ENCODE results near the gene TMEM147.
A peak's percentile ranks its signal among the peaks of the same experiment; 100 is the strongest.
"Not testable (repeated sequence)": the region's sequence is repeated elsewhere in the genome, so short reads cannot be mapped to it uniquely, and the experiment has no call there.

TMEM147 gene

DNA sequence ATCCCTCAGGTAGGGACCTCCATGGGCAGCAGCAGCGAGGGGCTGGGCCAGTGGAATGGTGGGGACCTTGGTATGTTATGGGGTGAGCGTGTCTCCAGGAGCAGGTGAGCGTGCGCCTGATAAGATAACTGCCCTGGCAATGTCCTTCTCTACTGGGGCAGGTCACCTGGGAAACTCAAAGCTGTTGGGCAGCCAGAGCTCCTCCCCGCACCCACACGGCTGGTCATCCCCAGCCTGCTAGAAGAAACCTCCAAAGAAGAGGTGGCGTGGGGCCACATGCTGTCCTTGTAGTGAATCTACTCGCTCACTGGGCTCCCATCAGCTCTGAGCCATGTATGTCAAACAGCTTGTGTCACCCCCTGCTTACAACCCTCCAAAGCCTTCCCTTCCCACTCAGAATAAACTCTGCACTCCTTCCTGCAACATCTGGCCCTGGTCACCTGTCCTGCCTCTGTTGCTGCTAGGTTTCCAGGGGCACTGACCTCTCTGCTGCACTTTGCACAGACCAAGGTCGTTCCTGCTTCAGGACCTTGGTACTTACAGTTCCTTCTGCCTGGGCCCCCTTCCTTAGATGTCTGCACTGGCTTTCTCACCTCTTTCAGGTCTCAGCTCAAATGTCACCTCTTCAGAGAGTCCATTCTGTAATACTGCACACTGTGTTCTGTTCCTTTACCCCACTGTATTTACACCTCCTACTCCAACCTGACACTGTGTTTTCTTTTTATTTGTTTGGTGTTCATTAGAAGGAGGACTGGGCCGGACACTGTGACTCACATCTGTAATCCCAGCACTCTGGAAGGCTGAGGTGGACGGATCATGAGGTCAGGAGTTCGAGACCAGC is 19.8 kb downstream of the TMEM147 start:
- DNase-seq: no peak

DNA sequence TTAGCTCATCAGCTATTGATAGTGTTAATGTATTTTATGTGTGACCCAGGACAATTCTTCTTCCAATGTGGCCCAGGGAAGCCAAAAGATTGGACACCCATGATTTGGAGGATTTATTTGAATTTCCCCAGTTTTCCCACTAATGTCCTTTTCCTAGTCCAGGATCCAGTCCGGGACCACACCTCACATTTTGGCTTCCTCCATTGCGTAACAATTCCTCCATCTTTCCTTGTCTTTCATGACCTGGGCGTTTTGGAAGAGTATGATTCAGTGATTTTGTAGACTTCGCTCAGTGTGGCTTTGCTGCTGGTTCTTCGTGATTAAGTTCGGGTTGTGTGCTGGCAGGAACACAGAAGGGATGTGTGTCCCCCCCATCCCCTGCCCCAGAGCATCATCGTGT is 21.3 kb downstream of the TMEM147 start:
- no peak for DNase-seq

DNA sequence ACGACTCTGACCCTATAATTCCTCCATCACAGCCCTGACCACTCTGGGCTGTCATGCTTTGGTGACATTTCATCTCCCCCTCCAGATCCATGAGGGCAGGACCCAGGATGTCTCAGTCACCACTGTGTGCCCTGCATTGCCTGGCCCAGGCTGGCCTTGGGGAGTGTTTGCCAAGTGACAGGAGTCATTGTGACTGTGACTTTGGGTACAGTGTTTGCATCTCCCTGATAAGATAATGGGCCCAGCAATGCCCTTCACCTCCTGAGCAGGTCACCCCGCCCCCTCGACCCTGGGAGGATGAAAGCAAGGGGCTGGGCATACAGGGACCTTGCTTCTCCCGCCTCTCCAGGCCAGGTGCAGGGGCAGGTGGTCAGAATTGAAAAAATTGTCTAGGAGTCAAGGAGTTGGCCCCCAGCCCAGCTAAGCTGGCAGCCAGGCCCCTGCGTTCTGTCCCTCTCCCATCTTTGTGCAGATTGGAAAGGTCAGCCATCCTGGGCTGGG is 23.9 kb downstream of the TMEM147 start:
- DNase-seq: no peak

DNA sequence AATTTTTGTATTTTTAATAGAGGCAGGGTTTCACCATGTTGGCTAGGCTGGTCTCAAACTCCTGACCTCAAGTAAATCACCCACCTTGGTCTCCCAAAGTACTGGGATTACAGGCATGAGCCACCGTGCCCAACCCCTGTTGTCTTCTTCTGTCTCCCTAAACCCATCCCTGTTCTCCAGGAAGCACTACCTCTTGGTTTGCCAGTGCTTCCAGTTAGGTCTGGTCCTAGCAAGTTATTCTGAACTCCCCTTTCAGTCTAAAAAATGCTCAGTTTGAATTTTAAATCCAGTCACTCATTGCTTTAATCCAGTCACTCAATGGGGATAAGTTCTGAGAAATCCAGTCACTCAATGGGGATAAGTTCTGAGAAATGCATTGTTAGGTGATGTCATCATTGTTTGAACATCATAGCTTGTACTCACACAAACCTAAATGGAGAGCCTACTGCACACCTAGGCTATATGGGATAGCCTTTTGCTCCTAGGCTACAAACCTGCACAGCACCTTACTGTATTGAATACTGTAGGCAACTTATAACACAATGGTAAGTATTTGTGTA is 26.1 kb downstream of the TMEM147 start:
- DNase-seq: no peak

DNA sequence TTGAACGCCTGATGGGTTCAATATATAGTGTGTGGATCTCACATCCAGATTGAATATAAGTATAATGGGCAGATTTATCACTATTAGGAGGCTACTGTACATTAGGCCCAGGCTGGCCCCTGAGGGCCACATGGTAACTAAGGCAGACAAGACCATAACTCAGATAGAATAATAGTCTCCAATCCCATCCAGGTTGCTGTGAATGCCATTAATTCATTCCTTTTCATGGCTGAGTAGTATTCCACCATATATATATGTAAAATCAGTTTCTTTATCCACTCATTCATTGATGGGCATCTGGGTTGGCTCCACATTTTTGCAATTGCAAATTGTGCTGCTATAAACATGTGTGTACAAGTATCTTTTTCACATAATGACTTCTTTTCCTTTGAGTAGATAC is 32.5 kb downstream of the TMEM147 start:
- no peak for DNase-seq

DNA sequence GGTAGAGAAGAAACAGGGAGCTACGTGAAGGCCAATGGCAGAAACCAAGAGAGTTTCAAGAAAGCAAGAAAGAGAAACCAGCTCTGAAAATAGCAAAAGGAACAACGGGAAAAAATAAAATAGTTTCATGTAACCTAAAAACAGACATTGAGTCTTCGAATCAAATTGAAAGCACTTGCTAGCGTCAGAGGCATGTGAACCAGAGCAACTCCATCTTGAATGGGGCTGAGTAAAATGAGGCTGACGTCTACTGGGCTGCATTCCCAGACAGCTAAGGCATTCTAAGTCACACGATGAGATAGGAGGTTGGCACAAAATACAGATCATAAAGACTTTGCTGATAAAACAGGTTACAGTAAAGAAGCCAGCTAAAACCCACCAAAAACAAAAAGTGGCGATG is 33.3 kb downstream of the TMEM147 start:
- no peak for DNase-seq

DNA sequence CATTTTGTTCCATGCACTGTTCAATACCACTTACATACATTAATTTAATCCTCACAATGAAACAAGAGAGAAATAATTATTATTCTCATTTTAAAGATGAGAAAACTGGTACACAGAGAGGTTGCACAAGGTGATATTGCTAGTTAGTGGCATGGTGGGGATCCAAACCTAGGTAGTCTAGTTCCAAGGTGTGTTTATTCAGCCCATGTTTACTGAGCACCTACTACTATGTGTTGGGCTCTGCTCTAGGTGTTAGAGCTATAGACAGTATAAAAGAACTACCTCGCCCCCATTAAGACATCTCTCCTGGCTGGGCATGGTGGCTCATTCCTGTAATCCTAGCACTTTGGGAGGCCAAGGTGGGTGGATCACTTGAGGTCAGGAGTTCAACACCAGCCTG is 37.3 kb downstream of the TMEM147 start:
- DNase-seq: no peak

DNA sequence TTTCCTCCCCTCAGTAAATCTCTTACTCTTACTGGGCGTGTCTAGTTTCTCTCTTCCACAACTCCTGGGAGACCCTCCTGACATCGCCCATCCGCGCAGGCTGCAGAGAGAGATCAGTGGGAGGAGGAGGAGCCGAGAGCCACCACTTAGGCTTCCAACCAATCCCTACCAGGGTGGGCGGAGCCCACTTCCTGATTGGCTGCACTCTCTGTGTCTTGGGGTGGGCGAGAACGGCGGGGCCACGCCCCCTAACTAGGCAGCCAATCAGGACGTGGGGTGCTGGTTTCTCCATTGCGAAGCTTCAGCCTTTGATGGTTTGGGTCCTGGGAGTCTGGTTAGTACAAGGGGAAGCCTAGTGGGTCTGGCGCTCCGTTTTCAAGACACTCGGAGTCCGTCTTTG is 40.4 kb downstream of the TMEM147 start, which contains the start of gene PMIS2:
Gene PMIS2 (plus strand): TSS at position 326 of the 400 bp plus-strand sequence. CDS start 87 bp downstream, outside the sequence.
- peak in 1 of 2 experiments; percentile 4 for DNase-seq

DNA sequence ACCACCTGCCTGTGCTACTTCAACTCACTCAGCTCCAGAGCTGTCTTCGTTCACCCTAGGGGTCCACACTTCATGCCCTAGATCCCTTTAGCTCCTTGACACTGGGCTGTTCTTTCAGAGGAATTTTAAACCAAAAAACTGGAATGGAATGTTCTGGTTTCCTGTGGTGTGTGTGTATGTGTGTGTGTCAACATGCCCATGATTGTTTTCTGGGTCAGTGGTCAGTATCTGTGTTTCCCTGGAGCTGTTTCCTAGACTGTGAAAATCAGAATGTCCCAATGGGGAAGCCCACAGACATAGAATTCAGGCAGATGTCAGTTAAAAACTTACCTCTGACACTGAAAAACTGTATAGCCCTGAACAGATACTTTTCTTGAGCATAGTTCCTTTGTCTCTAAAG is 41.9 kb downstream of the TMEM147 start:
- DNase-seq: no peak

DNA sequence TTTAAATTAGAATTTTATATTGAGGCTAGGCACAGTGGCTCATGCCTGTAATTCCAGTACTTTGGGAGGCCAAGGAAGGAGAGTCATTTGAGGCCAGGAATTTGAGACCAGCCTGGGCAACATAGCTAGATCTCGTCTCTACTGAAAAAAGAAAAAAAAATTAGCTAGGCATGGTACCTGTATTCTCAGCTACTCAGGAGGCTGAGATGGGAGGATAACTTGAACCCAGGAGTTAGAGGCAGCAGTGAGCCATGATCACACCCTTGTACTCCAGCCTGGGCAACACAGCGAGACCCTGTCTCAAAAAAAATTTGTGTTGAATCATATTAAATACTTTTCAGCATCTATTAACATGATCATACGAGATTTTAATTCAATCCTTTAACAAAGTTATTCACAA is 45.4 kb downstream of the TMEM147 start:
- DNase-seq: no peak

DNA sequence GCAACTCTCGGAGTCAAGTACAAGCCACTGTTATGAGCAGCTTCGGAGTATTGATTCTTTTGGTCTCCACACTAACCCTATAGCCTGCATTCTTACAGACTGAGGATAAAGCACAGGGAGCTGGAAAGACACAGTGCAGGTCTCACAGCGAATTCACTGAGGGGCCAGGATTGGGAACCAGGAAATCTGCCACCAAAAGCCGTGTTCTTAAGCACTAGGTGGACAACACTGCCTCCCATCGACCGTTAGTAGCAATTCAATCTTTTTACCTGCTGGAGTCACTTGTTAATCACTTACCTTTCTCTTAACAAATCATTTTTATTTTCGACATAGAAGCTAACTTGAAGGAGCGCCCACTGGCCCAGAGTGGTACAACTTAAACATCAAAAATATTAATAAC is 46.8 kb downstream of the TMEM147 start:
- peak in 1 of 2 experiments; percentile 11 for DNase-seq

DNA sequence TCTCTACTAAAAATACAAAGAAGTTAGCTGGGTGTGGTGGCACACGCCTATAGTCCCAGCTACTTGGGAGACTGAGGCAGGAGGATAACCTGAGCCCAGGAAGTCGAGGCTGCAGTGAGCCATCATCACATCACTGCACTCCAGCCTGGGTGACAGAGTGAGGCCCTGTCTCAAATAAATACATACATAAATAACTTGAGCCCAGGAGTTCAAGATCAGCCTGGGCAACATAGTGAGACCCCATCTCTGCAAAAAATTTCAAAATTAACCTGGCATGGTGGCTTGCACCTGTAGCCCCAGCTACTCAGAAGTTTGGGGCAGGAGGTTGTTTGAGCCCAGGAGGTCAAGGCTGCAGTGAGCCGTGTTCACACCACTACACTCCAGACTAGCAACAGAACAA is 49.6 kb downstream of the TMEM147 start:
- not testable (repeated sequence) for DNase-seq

DNA sequence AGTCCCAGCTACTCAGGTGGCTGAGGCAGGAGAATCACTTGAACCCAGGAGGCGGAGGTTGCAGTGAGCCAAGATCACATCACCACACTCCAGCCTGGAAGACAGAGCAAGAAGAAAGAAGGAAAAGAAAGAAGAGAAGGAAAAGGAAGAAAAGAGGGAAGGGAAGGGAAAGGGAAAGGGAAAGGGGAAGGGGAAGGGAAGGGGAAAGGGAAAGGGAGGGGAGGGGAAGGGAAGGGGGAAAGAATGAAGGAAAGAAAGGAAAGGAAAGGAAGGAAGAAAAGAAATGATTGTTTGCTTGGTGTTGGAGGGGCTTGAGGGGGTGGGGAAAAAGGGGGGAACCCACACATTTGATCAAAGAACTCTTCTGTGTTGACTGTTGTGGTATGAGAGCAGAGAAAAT is 50.5 kb downstream of the TMEM147 start:
- no peak for DNase-seq

DNA sequence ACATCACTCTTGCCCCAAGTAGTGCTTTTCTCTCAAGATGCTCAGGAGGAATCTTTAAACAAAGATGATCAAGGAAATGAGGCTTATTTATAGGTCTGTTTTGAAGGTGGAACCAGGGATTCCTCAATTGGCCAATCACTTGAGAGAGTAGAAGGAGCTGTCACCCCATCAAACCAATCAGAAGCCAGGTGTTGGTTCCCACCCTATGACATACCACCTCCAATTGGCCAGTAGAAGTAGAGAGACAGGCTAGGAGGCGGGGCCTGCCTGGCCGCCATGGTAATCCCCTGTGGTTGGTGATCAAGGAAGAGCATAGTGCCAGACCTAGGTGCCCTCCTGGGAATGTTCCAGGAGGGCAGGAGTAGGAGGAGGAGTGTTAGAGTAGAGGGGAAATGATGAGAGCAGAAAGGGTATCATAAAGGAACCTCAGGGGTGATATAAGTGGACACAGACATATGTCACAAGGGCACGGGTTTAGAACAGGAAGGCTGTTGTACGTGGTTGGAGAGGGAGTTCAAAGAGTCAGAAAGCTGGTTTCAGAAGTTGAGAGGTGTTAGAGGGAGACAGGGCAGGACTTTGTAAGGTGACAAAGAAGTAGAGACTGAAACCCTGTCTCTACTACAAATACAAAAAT is 51.1 kb downstream of the TMEM147 start:
- peak in 1 of 2 experiments; percentile 11 for DNase-seq

All from SW 1271 (cell line).